GM18861 (cell line): ENCODE measurements around the gene RIMBP3C.
"Not testable (repeated sequence)": the region's sequence is repeated elsewhere in the genome, so short reads cannot be mapped to it uniquely, and the experiment has no call there.

Experiments used
- ATAC-seq: cut with Tn5 transposase; IDR thresholded peaks from one replicate; pipeline ENCODE4 v1.9.1; 2021; ENCODE audit not compliant: unreplicated experiment

Gene RIMBP3C, protein sequence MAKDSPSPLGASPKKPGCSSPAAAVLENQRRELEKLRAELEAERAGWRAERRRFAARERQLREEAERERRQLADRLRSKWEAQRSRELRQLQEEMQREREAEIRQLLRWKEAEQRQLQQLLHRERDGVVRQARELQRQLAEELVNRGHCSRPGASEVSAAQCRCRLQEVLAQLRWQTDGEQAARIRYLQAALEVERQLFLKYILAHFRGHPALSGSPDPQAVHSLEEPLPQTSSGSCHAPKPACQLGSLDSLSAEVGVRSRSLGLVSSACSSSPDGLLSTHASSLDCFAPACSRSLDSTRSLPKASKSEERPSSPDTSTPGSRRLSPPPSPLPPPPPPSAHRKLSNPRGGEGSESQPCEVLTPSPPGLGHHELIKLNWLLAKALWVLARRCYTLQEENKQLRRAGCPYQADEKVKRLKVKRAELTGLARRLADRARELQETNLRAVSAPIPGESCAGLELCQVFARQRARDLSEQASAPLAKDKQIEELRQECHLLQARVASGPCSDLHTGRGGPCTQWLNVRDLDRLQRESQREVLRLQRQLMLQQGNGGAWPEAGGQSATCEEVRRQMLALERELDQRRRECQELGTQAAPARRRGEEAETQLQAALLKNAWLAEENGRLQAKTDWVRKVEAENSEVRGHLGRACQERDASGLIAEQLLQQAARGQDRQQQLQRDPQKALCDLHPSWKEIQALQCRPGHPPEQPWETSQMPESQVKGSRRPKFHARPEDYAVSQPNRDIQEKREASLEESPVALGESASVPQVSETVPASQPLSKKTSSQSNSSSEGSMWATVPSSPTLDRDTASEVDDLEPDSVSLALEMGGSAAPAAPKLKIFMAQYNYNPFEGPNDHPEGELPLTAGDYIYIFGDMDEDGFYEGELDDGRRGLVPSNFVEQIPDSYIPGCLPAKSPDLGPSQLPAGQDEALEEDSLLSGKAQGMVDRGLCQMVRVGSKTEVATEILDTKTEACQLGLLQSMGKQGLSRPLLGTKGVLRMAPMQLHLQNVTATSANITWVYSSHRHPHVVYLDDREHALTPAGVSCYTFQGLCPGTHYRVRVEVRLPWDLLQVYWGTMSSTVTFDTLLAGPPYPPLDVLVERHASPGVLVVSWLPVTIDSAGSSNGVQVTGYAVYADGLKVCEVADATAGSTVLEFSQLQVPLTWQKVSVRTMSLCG (N-terminal part only)

DNA sequence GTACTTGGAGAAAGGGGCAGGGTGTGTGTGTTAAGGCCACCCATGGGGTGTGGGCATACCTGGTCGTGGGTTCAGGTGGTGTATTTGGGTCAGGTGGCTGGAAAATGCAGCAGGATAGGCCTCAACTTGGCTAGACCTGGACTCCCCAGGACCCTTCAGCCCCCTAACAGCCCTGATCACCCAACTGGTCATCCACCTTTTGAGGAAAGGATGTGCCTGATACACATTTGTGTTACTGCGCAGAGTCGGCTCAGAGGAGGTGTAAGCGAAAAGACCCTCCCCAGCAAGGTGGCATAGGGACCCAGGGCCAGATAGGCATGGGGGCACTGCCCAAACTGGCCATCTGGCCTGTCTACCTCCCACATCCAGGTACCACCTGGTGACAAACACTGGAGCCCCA is at the start of gene RIMBP3C:
Gene RIMBP3C, minus strand, starts transcription at position 101 of the 400 bp plus-strand sequence. CDS start 485 bp downstream, outside the sequence.
- ATAC-seq = not testable (repeated sequence)

DNA sequence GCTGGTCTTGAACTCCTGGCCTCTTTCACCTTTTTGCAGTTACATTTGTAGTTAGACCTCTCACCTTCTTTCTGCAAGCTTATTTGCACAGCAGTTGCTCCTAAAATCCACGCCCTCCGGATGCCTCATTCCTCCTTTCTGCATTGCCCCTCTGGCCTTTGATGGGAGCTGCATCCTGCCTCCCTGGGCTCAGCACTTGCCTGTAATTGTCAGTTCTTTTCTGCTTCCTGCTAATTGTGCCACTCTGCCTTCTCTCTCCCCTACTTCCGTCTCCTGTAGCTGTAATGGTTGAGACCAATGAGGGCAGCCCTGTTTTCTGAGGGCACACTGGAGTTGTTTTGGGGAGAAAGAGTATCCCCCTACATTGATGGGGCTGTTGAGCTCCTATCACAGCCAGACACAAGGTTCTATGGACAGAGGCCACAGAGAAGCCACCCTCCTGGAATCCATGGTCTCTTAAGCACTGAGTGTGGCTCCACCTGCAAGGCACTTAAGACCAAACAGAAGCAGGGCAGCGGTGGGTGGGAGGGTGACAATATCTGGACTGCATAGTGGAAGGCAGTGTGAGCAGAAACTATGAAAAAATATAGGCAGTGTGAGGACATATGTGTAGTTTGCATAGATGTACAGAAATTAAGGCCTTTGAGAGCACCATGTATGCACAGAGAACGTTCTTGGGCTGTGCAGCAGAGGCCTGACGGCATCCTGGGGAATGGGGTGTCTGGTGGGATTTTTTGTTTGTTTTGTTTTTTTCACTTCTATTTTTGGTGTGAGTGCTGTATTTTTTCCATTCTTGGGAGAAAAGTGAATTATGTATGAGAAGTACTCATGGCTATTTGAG is 48.0 kb upstream of the RIMBP3C start:
- ATAC-seq = no peak

DNA sequence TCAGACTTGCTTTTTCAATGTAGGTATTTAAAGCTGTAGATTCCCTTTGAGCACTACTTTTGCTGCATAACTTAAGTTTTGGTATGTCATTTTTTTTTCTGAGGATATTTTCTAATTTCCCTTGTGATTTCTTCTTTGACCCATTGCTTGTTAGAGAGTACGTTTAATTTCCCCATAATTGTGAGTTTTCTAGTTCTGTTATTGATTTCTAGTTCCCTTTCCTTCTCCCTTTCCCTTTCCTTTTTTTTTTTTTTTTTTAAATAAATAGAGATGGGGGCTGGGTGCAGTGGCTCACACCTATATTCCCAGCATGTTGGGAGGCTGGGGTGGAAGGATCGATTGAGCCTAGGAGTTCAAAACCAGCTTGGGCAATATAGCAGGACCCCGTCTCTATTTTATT is 47.0 kb upstream of the RIMBP3C start:
- no peak for ATAC-seq

DNA sequence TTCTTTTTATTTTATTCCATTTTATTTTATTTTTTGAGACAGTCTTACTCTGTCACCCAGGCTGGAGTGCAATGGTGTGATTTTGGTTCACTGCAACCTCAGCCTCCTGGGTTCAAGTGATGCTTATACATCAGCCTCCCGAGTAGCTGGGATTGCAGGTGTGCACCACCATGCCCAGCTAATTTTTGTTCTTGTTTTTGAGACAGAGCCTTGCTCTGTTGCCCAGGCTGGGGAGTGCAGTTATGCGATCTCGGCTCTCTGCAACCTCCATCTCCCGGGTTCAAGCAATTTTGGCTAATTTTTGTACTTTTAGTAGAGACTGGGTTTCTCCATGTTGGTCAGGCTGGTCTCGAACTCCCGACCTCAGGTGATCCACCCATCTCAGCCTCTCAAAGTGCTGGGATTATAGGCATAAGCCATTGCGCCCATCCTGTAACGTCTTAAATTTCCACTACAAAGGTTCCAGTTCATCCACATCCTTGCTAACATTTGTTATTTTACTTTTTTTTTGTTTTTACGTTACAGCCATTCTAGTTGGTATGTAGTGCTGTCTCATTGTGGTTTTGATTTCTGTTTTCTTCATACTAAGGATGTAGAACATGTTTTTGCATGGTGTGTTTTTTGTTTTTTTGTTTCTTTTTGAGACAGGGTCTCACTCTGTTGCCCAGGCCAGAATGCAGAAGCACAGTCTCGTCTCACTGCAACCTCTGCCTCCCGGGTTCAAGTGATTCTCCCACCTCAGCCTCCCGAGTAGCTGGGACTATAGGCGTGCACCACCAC is 45.3 kb upstream of the RIMBP3C start:
- ATAC-seq = not testable (repeated sequence)

DNA sequence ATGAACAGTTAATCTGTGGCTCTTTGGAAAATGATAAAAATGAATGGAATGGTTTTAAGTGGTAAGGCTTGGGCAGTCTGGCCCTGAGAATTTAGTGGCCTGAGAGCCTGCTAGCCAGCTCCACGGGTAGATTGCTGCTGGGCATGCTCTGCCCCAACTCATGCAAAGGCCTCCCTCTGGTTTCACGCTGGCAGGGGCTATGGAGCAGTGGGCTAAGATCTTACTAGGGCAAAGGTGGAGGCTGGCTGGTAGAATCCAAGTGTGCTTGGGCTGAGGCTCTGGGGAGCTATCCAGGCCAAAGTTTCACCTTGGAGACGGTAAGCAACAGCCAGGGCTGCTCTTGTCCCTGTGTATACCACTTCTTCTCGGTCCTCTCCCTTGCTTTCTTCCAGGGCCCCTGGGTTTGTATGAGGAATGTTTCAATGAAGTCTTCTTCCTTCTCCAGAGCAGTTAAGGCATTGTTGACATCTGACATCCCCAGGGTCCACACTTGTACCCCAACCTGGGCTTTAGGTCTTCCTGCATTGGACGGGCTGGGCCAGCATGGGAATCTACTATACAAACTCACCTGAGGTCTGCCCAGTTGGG is 43.7 kb upstream of the RIMBP3C start:
- no peak for ATAC-seq

DNA sequence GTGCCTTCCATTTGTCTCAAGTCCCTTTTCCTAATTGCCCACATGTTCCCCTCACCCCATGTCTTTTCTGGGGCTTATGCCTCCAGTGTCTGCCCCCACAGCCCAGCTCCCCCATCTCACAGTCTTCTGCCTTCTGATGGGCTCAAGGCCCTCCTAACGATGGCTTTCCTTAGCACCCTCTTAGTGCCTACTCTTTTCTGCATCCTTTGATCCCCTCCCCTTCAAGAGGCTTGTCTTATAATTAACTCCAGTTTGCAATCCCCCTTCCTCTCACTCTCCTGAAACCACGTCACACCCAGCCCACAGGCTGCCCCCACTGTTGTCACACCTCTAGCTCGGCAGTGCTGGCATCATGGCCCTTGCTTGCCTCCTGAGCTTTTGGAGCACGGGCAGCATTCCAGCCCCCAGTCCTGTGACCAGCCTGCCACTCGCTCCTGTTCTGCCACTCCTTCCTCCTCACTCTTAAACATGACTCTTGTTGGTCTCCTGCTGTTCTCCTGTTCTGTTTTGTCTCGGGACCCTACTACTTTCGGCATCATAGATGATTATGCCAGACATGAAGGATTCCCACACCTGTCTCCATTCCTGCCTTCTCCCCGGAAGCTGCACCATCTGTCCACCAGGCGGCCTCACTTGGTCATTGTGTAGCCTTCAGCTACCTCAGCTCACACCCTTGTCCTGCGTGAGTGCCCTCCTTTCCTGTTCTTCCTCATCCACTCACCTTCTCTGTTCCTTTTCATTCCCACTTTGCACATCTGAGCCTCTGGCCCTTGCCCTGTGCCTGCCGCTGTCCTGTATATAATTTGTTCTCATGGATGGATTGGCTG is 42.4 kb upstream of the RIMBP3C start:
- no peak for ATAC-seq

DNA sequence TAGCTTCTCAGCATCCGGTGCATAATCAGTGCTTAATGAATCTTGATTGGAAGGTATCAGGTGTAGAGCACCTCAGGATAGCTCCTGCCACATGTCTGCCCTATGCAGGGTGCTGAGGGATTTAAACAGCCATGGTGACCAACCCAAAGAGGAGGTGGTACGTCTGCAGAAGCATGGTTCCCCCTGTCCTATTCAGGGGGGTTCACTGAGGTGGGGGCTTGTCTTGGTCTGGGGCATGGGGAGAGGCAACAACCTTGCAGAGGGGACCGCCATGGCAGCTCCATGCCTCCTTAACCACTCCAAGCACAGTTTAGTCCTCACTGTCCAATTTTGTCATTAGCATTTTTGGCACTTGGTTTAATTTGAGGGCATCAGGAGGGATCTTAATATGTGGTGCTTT is 41.2 kb upstream of the RIMBP3C start:
- no peak for ATAC-seq

DNA sequence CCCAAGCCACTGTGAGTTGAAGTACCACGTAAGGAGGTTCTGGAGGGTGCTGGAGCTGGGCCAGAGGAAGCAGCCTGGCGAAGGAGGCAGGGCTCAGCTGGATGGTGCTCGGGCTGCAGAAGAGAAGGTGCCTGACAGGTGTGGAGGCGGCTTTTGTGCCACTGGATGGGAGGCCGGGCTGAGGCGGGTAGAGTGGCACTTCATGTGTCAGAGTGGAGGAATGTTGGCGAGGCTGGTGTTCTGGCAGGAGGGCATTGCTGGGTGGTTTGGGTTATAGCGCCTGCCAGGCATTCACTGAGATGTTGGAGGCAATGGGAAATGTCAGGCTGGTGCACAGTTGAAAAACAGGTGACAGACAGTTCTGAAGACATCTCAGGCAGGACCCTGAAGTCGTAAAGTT is 40.4 kb upstream of the RIMBP3C start:
- no peak for ATAC-seq

DNA sequence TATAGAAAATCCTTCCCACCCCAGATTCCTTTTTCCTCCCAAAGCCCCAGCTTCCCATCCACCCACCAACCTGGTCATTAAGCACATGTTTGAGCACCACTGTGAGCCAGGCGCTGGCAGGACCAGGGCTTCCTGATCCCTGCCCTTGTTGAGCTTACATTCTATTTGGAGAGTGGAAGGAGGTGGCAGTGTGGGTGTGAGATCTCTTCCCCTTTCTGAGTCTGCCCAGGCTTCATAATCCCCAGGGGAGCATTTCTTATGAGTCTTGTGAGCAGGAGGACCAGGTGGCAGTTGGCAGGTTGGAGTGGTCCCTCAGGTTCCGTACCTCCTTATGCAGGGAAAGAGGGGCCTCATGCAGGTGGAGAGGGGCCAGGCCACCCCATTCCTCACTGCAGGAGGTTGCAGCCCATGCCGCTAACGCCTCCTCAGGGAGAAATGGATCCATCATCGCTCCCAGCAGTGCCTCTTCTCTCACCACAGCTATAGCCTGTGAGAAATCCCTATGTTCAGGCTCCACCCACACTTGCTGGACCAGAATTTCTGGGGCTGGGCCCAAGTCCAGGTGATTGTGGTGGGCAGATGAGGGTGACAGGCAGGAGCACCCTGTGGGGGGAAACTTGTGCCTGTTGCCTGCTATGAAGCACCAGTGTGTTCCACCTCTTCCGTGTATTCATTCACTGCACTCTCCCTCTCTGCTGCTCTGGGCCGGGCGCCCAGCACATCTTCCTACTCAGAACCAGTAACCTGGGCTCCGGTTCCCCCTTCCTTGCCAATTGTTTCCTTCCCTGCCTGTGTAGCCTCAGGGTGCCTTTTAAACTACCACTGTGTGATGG is 39.8 kb upstream of the RIMBP3C start:
- ATAC-seq = no peak

DNA sequence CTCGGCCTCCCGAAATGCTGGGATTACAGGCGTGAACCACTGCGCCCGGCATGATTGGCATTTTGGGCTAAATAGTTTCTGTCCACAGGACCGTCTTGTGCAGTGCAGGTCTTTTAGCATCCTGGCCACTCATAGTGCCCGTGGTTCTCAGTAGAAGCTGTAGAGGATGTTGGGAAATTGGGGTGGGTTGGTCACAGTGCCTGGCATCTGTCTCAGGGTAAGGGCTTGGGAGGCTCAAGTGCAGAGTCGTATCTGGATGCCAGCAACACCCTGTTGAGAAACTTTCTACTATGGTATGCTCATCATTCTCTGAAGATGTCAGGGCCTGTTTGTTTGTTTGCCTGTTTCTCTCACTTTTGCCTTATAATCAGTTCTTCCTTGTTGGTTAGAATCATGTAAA is 38.1 kb upstream of the RIMBP3C start:
- ATAC-seq = no peak

DNA sequence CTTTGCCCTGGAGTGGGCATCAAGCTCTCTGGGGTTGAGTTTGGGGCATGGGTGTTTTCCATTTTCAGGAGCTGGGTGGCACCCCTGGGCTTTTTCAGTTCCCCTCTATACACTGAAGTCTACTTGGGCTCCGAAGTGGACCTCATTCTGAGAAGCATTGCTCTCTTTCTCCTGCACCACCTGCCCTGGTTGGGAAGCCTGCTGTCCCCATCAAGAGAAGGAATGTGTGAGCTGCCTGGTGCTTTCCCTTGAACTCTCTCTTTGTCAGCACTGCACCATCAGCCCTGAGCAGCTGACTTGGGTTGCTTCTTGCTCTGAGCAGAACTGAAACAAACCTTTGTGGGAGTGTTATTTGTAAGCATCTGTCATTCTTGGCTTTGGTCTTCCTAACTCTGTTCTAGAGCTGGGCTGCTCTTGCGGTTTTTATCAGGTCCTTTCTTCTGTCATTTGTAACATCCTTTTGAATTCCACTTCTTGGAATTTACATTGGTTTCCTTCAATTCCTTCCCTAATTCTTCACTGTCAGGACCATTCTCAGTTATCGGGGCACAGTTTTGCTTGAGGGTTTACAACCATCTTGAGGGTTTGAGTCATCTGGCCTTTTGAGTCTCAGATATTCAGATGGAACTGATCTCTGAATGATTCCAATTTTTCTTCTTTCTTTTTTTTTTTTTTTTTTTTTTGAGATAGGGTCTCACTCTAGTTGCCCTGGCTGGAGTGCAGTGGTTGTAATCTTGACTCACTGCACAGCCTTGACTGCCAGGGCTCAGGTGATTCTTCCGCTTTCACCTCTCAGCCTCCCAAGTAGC is 36.7 kb upstream of the RIMBP3C start:
- peak; percentile 86 for ATAC-seq

DNA sequence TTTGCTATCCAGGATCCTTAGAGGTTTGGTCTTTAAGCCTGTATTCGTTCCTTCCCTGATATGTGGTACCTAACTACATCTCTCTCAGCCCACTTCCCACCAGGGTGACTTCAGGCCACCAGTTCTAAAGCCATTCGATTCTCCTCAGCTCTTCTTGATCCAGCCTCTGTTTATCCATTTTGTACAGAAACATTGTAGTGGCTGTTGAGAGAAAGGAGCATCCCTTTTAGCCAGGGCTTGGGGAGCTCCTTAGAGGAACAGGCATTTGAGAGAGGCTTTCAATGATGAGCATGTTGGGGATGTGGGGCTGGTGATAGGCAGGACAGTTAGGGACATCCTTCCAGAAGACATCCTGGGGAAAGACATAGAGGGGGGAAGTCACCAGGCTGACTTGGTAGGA is 34.1 kb upstream of the RIMBP3C start:
- ATAC-seq = no peak

DNA sequence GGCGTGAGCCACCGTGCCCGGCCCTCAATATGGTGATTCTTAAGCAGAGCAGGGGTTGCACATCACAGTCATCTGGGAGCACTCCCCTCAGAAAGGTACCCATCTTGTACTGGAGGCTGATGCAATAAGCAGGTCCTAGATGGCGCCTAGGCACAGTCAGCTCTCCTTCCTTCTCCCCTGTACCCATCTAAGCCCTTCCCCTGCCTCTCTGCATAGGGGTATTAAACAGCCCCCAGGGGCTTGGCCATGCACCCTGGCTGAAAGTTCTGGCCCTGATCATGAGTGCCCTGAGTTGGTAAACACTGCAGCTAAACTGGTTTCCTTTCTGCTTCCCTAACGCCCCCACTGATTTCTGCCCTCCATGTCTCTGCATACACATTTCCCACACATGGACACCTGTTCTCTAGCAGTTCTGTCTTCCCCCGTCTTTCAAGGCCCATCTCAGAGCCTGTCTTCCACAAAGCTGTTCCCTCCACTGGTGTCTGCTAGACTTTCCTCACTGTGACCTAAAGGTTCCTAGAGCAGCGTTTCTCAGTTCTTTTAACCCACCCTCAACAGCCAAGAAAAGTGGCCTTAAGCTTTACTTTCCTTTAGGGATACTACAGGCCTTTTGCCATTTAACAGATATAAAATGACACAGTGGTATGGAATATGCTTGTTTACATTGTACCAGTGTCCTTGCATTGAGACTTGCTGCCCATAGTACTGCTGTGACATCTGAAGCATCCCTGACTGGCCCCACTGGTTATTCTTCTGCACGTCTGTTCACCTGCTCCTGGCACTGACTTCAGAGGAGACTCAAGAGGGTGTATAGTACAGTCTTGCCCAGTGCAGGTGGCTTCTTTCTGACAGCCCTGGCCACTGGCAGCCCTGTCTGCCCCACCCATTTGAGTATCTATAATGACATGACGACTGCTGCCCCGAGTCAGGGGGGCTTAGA is 31.8 kb upstream of the RIMBP3C start:
- no peak for ATAC-seq

DNA sequence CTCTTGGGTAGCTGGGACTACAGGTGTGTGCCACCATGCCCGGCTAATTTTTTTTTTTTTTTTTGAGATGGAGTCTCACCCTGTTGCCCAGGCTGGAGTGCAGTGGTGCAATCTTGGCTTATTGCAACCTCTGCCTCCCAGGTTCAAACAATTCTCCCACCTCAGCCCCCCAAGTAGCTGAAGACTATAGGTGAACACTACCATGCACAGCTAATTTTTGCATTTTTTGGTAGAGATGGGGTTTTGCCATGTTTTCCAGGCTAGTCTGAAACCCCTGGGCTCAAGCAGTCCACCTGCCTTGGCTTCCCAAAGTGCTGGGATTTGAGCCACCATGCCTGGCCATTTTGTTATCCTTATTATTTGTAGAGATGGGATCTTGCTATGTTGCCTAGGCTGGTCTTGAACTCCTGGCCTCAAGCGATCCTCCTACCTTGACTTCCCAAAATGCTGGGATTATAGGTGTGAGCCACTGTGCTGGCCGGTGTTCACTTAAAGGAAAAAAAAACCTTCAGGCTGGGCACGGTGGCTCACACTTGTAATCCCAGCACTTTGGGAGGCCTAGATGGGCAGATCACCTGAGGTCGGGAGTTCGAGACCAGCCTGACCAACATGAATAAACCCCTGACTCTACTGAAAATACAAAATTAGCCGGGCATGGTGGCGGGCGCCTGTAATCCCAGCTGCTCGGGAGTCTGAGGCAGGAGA is 29.9 kb upstream of the RIMBP3C start:
- not testable (repeated sequence) for ATAC-seq

DNA sequence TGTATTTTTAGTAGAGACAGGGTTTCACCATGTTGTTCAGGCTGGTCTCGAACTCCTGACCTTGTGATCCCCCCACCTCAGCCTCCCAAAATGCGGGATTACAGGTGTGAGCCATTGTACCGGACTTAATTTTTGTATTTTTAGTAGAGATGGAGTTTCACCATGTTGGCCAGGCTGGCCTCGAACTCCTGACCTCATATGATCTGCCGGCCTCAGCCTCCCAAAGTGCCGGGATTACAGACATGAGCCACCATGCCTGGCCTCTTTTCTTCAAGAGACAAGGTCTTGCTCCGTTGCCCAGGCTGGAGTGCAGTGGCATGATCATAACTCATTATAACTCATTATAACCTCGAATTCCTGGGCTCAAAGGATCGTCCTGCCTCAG is 29.4 kb upstream of the RIMBP3C start:
- not testable (repeated sequence) for ATAC-seq
